ENCODE measurements around the gene MYO5A.

The MYO5A gene

GRCh38 chr15:52357949-52358348, 170.7 kb downstream of the MYO5A start:
- H3K9me2 ChIP-seq (ENCODE audit: low read depth, low read length), result no peaks in the 10 kb centered on the region
- no peak overlapping the region for H3K4me3 ChIP-seq (ENCODE audit: low read depth, low read length, poor library complexity, severe bottlenecking)
- TF ChIP-seq EZH2 (IDR thresholded peaks at IDR 0.05; ENCODE audit: borderline replicate concordance, low read length) (no peak), CTCF (IDR thresholded peaks at IDR 0.05; ENCODE audit: low read length) (no peak)
- no peaks in the 10 kb centered on the region for H3K9me3 ChIP-seq (ENCODE audit: low read length)
- no peak overlapping the region for H3K9ac ChIP-seq (ENCODE audit: low read length)
- no peak overlapping the region for H3K4me2 ChIP-seq (ENCODE audit: low read length)
- no peaks in the 10 kb centered on the region for H3K79me2 ChIP-seq (ENCODE audit: insufficient read depth, low read length)
- H3K36me3 ChIP-seq (ENCODE audit: insufficient read depth, low read length), result peaks cover 31% of the 10 kb centered on the region
- no peaks in the 10 kb centered on the region for H3F3A ChIP-seq (ENCODE audit: insufficient read depth, low read length)
- no peaks in the 10 kb centered on the region for H4K20me1 ChIP-seq (ENCODE audit: insufficient read depth, low read length)
- H3K4me1 ChIP-seq (ENCODE audit: insufficient read depth, low read length, severe bottlenecking), result no peaks in the 10 kb centered on the region
- no peak overlapping the region for H2AFZ ChIP-seq (ENCODE audit: low read length)
- H3K27ac ChIP-seq (ENCODE audit: low read depth, low read length, poor library complexity, severe bottlenecking), result no peak overlapping the region
- no peaks in the 10 kb centered on the region for H3K27me3 ChIP-seq (ENCODE audit: insufficient read depth, low read length)

- no peaks in the 10 kb centered on the region for H3K79me2 ChIP-seq (ENCODE audit: insufficient read depth, low read length)
- no peaks in the 10 kb centered on the region for H3K9me2 ChIP-seq (ENCODE audit: low read depth, low read length)
- no peaks in the 10 kb centered on the region for H3K9me3 ChIP-seq (ENCODE audit: low read length)
- no peak overlapping the region for H3K4me2 ChIP-seq (ENCODE audit: low read length)
- no peak overlapping the region for H2AFZ ChIP-seq (ENCODE audit: low read length)
- TF ChIP-seq CTCF (IDR thresholded peaks at IDR 0.05; ENCODE audit: low read length) (no peak), EZH2 (IDR thresholded peaks at IDR 0.05; ENCODE audit: borderline replicate concordance, low read length) (no peak)
- no peak overlapping the region for H3K27ac ChIP-seq (ENCODE audit: low read depth, low read length, poor library complexity, severe bottlenecking)
- H3K4me1 ChIP-seq (ENCODE audit: insufficient read depth, low read length, severe bottlenecking), result no peaks in the 10 kb centered on the region
- H3F3A ChIP-seq (ENCODE audit: insufficient read depth, low read length), result no peaks in the 10 kb centered on the region
- no peak overlapping the region for H3K9ac ChIP-seq (ENCODE audit: low read length)
- H3K4me3 ChIP-seq (ENCODE audit: low read depth, low read length, poor library complexity, severe bottlenecking), result no peak overlapping the region
- H3K27me3 ChIP-seq (ENCODE audit: insufficient read depth, low read length), result no peaks in the 10 kb centered on the region
- H4K20me1 ChIP-seq (ENCODE audit: insufficient read depth, low read length), result no peaks in the 10 kb centered on the region
- peaks cover 25% of the 10 kb centered on the region; the same call in 1 of the 2 replicates for H3K36me3 ChIP-seq (ENCODE audit: insufficient read depth, low read length)
Measured at GRCh38 chr15:52352086-52352485, 176.6 kb downstream of the MYO5A start.

- no peak overlapping the region for H3K27ac ChIP-seq (ENCODE audit: low read depth, low read length, poor library complexity, severe bottlenecking)
- no peaks in the 10 kb centered on the region for H3K27me3 ChIP-seq (ENCODE audit: insufficient read depth, low read length)
- no peak overlapping the region for H2AFZ ChIP-seq (ENCODE audit: low read length)
- no peak overlapping the region for H3K9ac ChIP-seq (ENCODE audit: low read length)
- H3K4me1 ChIP-seq (ENCODE audit: insufficient read depth, low read length, severe bottlenecking), result no peaks in the 10 kb centered on the region
- no peak overlapping the region for H3K4me3 ChIP-seq (ENCODE audit: low read depth, low read length, poor library complexity, severe bottlenecking)
- peaks cover 26% of the 10 kb centered on the region; the same call in 1 of the 2 replicates for H3K36me3 ChIP-seq (ENCODE audit: insufficient read depth, low read length)
- no peaks in the 10 kb centered on the region for H3K79me2 ChIP-seq (ENCODE audit: insufficient read depth, low read length)
- H3K9me3 ChIP-seq (ENCODE audit: low read length), result no peaks in the 10 kb centered on the region
- no peak overlapping the region for H3K4me2 ChIP-seq (ENCODE audit: low read length)
- TF ChIP-seq CTCF (IDR thresholded peaks at IDR 0.05; ENCODE audit: low read length) (no peak), EZH2 (IDR thresholded peaks at IDR 0.05; ENCODE audit: borderline replicate concordance, low read length) (no peak)
- H4K20me1 ChIP-seq (ENCODE audit: insufficient read depth, low read length), result no peaks in the 10 kb centered on the region
- no peaks in the 10 kb centered on the region for H3K9me2 ChIP-seq (ENCODE audit: low read depth, low read length)
- H3F3A ChIP-seq (ENCODE audit: insufficient read depth, low read length), result no peaks in the 10 kb centered on the region
Measured at GRCh38 chr15:52351206-52351908, 177.3 kb downstream of the MYO5A start.
